Peyer's patch (tissue), 4 donors: Measurements from ENCODE around the gene TM4SF5.

Source experiments
- CTCF ChIP-seq, 6 experiments: fragments of 450-650 bp in 4 of 6; fragments of 200-600 bp in 2 of 6; sonication (generic) in 1 of 6; IDR thresholded peaks; one replicate each; pipeline ENCODE4 v1.5.1; 2017 to 2019; ENCODE audit warnings: antibody characterized with exemption in 6 of 6, mild to moderate bottlenecking in 3 of 6, moderate library complexity in 1 of 6
- POLR2A ChIP-seq, 2 donors: fragments of 450-650 bp; IDR thresholded peaks; one replicate each; pipeline ENCODE4 v1.5.1; 2017; ENCODE audit warnings: antibody characterized with exemption in 2 of 2, mild to moderate bottlenecking in 2 of 2, moderate library complexity in 2 of 2

DNA sequence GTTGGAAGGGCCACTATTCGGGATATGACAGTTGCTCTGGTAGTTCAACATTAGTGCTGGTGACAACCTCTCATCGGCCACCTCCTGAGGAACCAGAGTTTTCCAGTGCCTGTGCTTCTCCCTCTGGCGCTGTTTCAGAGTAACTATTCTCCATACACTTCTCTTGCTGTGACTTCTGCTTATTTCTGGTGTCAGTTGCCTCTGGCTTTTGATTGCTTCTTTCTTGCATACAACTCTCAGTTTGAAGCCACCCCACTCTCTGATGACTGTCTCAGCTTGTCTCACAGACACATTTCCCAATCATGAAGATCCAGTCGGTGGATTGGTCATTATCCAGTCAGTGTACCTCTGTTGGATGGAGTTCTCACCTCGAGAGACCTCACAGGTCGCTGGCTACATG, 3.4 kb upstream of the TM4SF5 start:
- TF ChIP-seq POLR2A (IDR thresholded peaks at IDR 0.05): no peak
- TF ChIP-seq CTCF (IDR thresholded peaks at IDR 0.05): no peak
